Measurements from ENCODE around the gene HEG1.
"Not testable (repeated sequence)": the region's sequence is repeated elsewhere in the genome, so short reads cannot be mapped to it uniquely, and the experiment has no call there.

Gene HEG1

DNA sequence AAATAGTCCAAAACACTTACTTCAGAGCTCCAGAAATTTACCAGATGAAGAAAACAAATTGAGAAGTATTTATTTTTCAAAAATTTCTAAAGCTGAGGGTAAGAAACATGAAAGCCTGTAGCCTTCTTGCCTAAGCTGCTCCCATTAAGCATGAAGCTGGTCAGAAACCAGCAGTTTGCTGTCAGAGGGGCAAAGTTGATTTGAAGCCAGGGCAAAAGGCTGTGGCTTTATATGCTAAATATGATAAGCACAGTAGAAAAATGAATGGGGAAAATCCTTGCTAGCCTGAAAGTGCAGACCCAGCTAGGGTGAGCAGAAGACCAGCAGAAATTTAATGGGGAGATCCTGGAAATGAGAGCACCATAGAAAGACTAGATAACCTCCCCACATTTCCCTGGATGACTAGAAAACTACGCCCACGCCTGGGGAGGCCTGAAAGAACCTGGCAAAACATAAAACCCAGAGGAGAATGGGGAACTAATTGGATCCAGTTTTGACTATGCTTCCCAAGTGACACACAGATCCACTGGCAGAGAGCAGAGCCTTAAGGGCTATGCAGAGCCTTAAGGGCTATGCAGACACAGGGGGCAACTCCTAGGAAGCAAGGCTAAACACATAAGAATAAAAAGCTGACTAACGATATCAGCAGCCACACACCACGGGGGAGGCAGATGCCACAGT, 43.0 kb upstream of the HEG1 start:
- POLR2A ChIA-PET, result interaction anchor here (0.6 kb wide), 1 partner anchor 70 kb away, joined by 4 read pairs; no protein-coding TSS in a partner anchor

DNA sequence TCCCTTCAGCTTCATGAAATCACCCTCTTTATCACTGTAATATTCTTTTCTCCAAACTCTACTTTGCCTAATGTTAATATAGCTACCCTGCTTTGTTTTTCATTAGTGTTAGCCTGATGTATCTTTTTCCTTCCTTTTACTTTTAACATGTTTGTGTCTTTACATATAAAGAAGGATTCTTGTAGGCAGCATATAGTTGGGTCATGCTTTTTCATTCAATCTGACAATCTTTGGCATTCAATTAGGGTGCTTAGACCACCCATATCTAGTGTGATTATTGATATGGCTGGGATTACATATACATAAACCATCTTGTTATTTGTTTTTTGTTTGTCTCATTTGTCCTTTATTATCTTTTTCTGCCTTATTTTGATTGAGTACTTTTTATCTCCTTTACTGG, 34.9 kb upstream of the HEG1 start:
- ChIA-PET CTCF (interaction anchor here (0.9 kb wide), 1 partner anchor 9 kb away, joined by 3 read pairs; no protein-coding TSS in a partner anchor), POLR2A (no interaction called here)
- DNase-seq (ENCODE audit: extremely low spot score), result no peak
- TF ChIP-seq, protein P1, sequence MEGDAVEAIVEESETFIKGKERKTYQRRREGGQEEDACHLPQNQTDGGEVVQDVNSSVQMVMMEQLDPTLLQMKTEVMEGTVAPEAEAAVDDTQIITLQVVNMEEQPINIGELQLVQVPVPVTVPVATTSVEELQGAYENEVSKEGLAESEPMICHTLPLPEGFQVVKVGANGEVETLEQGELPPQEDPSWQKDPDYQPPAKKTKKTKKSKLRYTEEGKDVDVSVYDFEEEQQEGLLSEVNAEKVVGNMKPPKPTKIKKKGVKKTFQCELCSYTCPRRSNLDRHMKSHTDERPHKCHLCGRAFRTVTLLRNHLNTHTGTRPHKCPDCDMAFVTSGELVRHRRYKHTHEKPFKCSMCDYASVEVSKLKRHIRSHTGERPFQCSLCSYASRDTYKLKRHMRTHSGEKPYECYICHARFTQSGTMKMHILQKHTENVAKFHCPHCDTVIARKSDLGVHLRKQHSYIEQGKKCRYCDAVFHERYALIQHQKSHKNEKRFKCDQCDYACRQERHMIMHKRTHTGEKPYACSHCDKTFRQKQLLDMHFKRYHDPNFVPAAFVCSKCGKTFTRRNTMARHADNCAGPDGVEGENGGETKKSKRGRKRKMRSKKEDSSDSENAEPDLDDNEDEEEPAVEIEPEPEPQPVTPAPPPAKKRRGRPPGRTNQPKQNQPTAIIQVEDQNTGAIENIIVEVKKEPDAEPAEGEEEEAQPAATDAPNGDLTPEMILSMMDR (IDR thresholded peaks at IDR 0.05; ENCODE audit: control extremely low read depth, extremely low read depth, low read depth, missing control alignments), result no peak

More for the DNA sequence above, 43.0 kb upstream of the HEG1 start:
- TF ChIP-seq, protein P1 (IDR thresholded peaks at IDR 0.05; ENCODE audit: control extremely low read depth, extremely low read depth, low read depth, missing control alignments), result no peak
- CTCF ChIA-PET, result interaction anchor here (0.7 to 1.8 kb wide), 3 partner anchors 9 to 198 kb away, joined by 3 to 6 read pairs (median 3); no protein-coding TSS in a partner anchor
- DNase-seq (ENCODE audit: extremely low spot score), result no peak

DNA sequence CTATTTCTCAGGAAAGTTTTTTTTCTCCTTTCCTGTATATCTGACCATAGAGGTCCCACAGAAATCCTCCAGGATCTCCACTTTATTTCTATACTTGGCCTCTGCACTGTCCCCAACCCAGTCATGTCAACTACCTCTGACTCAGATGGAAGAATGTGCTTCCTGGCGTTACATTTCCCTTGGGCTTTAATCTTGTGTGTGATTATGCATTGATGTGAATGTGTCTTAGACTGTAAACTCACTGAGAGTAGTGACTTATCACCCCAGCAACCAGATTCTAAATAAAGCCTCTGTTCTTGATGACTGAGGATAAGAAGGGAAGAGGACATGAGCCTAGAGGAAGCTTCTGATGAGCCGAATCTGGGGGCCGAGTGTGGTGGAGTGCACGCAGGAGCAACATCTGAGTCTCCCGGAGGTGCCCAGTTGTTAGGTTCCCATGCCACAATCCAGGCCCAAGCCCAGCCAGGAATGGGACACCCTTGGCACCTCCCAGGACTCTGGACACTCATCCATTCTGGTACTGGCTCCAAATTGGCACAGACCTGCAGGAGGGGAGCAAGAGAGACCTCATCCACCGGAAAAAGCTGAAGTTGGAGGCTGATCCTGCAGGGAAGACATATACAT, 32.1 kb upstream of the HEG1 start:
- no peak for DNase-seq (ENCODE audit: extremely low spot score)
- POLR2A ChIA-PET, result no interaction called here
- TF ChIP-seq, protein P1 (IDR thresholded peaks at IDR 0.05; ENCODE audit: control extremely low read depth, extremely low read depth, low read depth, missing control alignments), result no peak
- CTCF ChIA-PET, result no interaction called here

DNA sequence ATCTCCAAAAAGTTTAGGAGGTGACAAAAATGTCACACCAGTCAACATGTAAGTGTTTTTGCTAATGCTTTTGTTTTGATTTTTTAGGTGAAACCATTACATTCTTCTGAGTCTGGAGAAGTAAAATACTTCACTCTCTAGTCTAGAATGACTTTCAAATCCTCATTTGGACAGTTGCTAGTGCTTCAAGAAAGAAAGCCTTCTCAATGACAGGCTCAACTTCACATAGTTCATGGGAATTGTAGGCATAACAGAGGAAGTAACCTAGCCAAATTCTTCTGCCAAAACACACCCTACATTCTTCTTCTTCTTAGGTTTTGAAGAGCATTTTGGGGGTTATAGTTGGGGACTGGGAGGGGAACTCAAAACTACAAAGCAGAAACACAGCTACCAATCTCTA, 29.4 kb upstream of the HEG1 start:
- CTCF ChIA-PET, result interaction anchor here (2.1 kb wide), 1 partner anchor 16 kb away, joined by 5 read pairs; no protein-coding TSS in a partner anchor
- POLR2A ChIA-PET, result no interaction called here
- DNase-seq (ENCODE audit: extremely low spot score), result no peak
- TF ChIP-seq, protein P1 (IDR thresholded peaks at IDR 0.05; ENCODE audit: control extremely low read depth, extremely low read depth, low read depth, missing control alignments), result no peak

DNA sequence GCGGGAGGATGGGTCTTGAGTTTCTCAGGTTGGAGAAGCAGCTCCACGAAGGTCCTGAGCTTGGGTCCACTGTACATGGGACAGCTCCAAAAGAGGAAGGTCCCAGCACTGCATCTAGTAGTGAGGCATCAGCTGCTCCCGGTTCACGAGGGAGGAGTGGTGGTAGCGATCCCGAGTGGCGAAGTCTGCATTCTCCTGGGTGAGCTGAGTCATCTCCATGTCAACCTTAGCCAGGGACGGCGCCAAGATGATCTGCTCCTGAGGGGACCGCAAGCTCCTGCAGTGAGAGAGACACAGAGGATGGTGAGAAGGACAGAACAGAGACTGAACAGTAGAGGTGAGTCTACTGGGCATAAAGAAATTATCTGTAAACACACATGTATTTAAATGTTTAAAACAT, 28.0 kb upstream of the HEG1 start:
- TF ChIP-seq, protein P1 (IDR thresholded peaks at IDR 0.05; ENCODE audit: control extremely low read depth, extremely low read depth, low read depth, missing control alignments), result no peak
- POLR2A ChIA-PET, result no interaction called here
- CTCF ChIA-PET, result interaction anchor here (2.1 kb wide), 1 partner anchor 14 kb away, joined by 5 read pairs; no protein-coding TSS in a partner anchor
- DNase-seq (ENCODE audit: extremely low spot score), result no peak

DNA sequence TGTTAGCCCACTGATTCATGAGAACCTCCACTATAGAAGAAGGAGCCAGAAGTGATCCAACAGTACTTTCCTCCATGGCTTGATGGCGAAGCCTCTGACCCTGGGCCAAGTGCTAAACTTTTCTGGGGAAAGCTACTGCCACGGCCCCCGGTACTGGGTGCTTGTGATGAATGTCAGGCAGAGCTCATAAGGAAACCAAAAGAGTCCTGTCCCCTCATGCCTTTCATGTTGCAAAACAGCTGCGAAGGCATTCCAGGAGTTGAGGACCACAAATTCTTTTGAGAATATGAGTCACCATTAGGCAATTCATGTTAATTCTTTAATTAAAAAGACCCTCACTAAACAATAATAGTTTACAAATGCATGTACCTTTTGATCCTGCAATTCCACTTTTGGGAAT, 26.5 kb upstream of the HEG1 start:
- CTCF ChIA-PET, result interaction anchor here (1.8 kb wide), 1 partner anchor 19 kb away, joined by 3 read pairs; no protein-coding TSS in a partner anchor
- DNase-seq (ENCODE audit: extremely low spot score); POLR2A ChIA-PET: not testable (repeated sequence)

DNA sequence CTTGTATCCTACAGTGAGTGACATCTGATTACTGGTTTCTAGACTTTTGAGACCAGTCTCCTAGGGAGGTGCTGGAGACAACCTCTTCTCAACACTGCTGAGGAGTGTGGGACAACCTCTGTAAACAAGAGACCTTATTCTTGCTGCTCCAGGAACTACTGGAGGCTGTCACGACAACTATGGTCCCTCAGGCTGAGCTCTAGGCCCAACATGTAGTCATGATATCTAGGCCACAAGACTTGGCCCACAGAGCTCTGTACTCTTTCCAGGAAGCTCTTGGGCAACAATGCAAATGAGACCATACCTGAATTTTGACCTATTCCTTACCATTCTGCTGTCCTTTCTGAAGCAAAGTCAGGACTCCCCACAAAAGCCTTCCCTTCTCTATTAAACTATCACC, 24.3 kb upstream of the HEG1 start:
- TF ChIP-seq, protein P1 (IDR thresholded peaks at IDR 0.05; ENCODE audit: control extremely low read depth, extremely low read depth, low read depth, missing control alignments), result no peak
- no peak for DNase-seq (ENCODE audit: extremely low spot score)
- POLR2A ChIA-PET, result no interaction called here
- CTCF ChIA-PET, result interaction anchor here (1.0 to 1.2 kb wide), 2 partner anchors 31 to 58 kb away, joined by 3 read pairs; no protein-coding TSS in a partner anchor

All from GM10248 (cell line).